HFFc6 (cell line): ENCODE data around the gene AACS. TPM values are rescaled to one million over a fixed set of nuclear protein-coding genes. Genes with fewer than 3 reads are reported as not detected.

Source experiments
- DNase-seq: peaks from one replicate; pipeline ENCODE4 v3.0.0-alpha.2; 2018
- H3K27ac Mint-ChIP-seq: 2 replicates; pipeline ENCODE4 v1.8.0; 2020; ENCODE audit warnings: mild to moderate bottlenecking, mixed read lengths
- H3K27me3 Mint-ChIP-seq: 2 replicates; pipeline ENCODE4 v1.8.0; 2021; ENCODE audit warnings: mild to moderate bottlenecking, moderate library complexity, mixed read lengths; ENCODE audit not compliant: insufficient read depth
- H3K36me3 Mint-ChIP-seq: 2 replicates; pipeline ENCODE4 v1.8.0; 2021; ENCODE audit warnings: low read depth, mixed read lengths
- H3K4me1 Mint-ChIP-seq: 2 replicates; pipeline ENCODE4 v1.8.0; 2020; ENCODE audit warnings: low read depth, mixed read lengths
- H3K4me3 Mint-ChIP-seq: 2 replicates; pipeline ENCODE4 v1.8.0; 2020; ENCODE audit warnings: mild to moderate bottlenecking, moderate library complexity, mixed read lengths
- H3K9me3 Mint-ChIP-seq: 2 replicates; pipeline ENCODE4 v1.8.0; 2020; ENCODE audit warnings: mild to moderate bottlenecking, mixed read lengths
- total RNA-seq, 6 experiments: library from RNA; stranded (reverse); fragmentation: NEBNext Ultra II Directional; extraction: Animal tissue kit (Norgen Biotek cat#: 25700); gene quantifications; 2 replicates in 1 of 6; 3 replicates in 5 of 6; pipeline ENCODE4 v1.2.3, GENCODE V29; 2021
- TF ChIP-seq, protein P1 (sequence below): fragments of 200-600 bp; sonication (generic); IDR thresholded peaks from 2 replicates; pipeline ENCODE4 v1.5.0; 2021; ENCODE audit warnings: antibody characterized with exemption, mild to moderate bottlenecking

The AACS gene
- total RNA-seq, 6 experiments from 2014 or later, result 21.6 to 29.5 (median 24.2) TPM

DNA sequence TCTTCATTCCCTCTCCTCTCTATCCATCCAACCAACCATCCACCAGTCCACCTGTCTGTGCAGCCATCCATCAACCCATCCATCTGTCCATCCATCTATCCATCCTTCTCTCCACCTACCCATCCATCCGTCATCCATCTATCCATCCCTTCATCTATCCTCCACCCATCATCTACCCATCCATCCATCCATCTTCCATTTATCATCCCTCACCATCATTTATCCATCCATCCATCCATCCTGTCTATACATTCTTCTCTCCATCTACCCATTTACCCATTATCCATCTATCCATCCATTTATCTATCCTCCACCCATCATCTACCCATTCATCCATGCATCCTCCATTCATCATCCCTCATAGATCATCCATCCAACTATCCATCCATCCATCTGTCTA lies 24.4 kb downstream of the AACS start:
- Mint-ChIP-seq H3K4me1 (peaks cover 10% of the 10 kb centered on the region), H3K4me3 (no peak overlapping the region), H3K27me3 (peaks cover 4% of the 10 kb centered on the region; the same call in 1 of the 2 replicates), H3K9me3 (no peaks in the 10 kb centered on the region), H3K36me3 (peaks cover 27% of the 10 kb centered on the region), H3K27ac (no peak overlapping the region)
- TF ChIP-seq, protein P1, sequence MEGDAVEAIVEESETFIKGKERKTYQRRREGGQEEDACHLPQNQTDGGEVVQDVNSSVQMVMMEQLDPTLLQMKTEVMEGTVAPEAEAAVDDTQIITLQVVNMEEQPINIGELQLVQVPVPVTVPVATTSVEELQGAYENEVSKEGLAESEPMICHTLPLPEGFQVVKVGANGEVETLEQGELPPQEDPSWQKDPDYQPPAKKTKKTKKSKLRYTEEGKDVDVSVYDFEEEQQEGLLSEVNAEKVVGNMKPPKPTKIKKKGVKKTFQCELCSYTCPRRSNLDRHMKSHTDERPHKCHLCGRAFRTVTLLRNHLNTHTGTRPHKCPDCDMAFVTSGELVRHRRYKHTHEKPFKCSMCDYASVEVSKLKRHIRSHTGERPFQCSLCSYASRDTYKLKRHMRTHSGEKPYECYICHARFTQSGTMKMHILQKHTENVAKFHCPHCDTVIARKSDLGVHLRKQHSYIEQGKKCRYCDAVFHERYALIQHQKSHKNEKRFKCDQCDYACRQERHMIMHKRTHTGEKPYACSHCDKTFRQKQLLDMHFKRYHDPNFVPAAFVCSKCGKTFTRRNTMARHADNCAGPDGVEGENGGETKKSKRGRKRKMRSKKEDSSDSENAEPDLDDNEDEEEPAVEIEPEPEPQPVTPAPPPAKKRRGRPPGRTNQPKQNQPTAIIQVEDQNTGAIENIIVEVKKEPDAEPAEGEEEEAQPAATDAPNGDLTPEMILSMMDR, result no peak
- no peak for DNase-seq

DNA sequence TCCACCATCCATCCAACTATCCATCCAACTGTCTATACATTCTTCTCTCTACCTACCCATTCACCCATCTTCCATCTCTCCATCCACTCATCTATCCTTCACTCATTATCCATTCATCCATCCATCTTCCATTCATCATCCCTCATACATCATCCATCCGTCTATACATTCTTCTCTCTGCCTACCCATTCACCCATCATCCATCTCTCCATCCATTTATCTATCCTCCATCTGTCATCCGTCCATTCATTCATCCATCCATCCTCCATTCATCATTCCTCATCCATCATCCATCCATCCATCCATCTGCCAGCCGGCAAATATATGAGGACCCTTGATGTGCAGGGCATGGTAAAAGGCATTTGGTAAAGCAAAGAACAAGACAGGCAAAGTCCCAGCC lies 25.2 kb downstream of the AACS start:
- no peak overlapping the region for H3K4me3 Mint-ChIP-seq
- DNase-seq, result no peak
- H3K27me3 Mint-ChIP-seq, result peaks cover 4% of the 10 kb centered on the region; the same call in 1 of the 2 replicates
- H3K9me3 Mint-ChIP-seq, result no peaks in the 10 kb centered on the region
- peaks cover 18% of the 10 kb centered on the region for H3K36me3 Mint-ChIP-seq
- TF ChIP-seq, protein P1, result no peak
- no peak overlapping the region for H3K27ac Mint-ChIP-seq
- peaks cover 10% of the 10 kb centered on the region for H3K4me1 Mint-ChIP-seq

DNA sequence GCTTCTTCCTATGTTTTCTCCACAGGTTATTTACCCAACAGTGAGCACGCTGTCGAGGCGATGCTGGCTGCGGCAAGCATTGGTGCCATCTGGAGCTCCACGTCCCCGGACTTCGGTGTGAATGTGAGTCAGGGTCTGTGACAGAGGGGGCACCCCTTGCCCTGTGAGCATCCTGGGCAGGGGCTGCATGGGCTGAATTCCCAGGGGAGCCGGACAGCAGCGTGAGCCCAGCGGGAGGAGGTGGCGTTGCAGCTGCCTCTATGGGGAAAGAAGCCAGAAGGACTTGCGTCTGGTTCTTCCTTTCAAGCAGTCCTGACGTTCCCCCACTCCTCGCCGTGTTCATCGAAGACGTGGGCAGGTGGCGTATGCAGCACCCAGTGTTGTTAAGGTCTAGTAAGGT lies 26.2 kb downstream of the AACS start:
- peaks cover 13% of the 10 kb centered on the region; the same call in 1 of the 2 replicates for H3K36me3 Mint-ChIP-seq
- TF ChIP-seq, protein P1, result no peak
- DNase-seq, result no peak
- H3K27ac Mint-ChIP-seq, result no peak overlapping the region
- H3K9me3 Mint-ChIP-seq, result no peaks in the 10 kb centered on the region
- H3K27me3 Mint-ChIP-seq, result peaks cover 4% of the 10 kb centered on the region; the same call in 1 of the 2 replicates
- H3K4me1 Mint-ChIP-seq, result peaks cover 10% of the 10 kb centered on the region
- no peak overlapping the region for H3K4me3 Mint-ChIP-seq

DNA sequence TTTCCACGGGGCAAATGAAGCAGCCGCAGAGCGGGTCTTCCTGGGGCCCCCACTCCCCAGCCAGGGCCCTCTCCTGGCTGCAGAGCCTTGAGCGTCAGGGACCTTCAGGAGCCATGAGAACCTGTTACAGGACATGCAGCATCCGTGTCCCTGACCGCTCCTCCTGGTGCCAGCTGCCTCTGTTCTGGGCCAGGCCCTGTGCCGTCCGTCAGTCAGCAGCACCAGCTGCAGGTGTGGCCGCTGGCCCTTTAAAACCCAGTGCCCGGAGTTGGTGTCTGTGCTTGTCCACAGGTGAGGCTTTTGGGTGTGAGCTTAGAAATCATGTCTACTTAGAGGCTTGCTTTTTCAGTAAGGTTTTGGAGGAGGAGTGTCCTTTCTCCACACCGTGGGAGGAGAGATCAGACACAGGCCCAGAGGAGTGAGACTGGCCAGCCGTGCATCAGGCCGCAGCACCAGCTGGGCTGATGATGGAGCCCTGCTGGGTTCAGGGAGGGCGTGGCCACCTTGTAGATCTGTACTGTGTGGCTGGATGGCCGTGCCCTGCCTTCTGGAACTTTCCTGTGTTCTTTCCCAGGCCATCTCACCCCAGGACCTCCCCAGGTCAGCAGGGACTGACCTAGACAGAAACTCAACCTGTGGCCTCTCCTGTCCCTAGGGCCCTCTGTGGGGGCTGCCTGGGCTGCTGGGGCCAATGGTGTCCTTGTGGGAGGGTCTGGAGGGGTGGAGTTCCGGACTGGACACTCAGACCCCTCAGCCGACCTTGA lies 27.1 kb downstream of the AACS start:
- Mint-ChIP-seq H3K36me3 (0 out of 2 replicates have a peak, but pooled peaks cover 9% of the 10 kb centered on the region), H3K27ac (no peak overlapping the region), H3K9me3 (no peaks in the 10 kb centered on the region), H3K4me1 (peaks cover 10% of the 10 kb centered on the region), H3K27me3 (peaks cover 4% of the 10 kb centered on the region; the same call in 1 of the 2 replicates), H3K4me3 (no peak overlapping the region)
- no peak for DNase-seq
- TF ChIP-seq, protein P1, result no peak

DNA sequence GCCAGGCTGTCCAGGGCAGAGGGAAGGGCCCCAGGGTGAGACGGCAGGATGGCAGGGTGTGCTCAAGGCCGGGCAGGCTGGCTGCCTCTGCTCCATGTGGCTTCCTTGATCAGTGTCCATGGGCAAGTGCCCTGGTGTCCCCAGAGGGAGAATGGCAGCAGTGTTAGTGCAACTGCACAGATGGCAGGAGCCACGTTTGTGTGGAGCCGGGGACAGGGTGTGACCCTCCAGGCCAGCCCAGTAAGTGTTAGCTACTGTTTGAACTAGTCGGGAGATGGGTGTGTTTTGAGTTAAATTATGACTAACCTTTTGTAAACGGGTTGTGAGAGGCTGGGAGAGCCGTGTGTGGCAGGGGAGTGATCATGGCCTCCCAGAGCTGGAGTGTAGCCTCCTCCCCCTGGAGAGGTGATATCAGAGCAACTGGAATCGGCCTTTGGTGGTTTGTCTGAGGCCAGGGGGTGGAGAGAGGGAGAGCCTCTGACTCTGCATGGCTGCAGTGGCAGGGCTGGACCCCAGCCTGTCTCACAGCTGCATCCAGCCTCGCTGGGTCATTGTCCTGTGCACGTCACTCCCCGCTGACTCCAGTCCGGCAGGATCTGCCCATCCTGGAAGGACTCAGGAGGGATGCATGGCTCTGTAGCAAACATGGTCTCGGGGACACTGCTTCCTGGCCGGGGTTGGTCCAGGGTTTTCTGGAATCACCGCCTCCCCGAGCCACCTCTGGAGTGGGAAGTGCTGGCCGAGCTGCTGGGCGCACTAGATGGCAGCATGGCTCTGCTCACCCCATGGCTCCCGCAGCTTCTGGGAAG lies 27.8 kb downstream of the AACS start:
- peaks cover 4% of the 10 kb centered on the region; the same call in 1 of the 2 replicates for H3K27me3 Mint-ChIP-seq
- H3K4me1 Mint-ChIP-seq, result peaks cover 10% of the 10 kb centered on the region
- TF ChIP-seq, protein P1, result no peak
- peaks cover 9% of the 10 kb centered on the region; the same call in 1 of the 2 replicates for H3K36me3 Mint-ChIP-seq
- no peaks in the 10 kb centered on the region for H3K9me3 Mint-ChIP-seq
- no peak overlapping the region for H3K4me3 Mint-ChIP-seq
- peak; percentile 19 for DNase-seq
- peak overlapping the region; percentile 9; the same call in 1 of the 2 replicates for H3K27ac Mint-ChIP-seq
